ENCODE measurements around the gene APOL6. TPM values are rescaled to one million over a fixed set of nuclear protein-coding genes. Genes with fewer than 3 reads are reported as not detected.
A peak's percentile ranks its signal among the peaks of the same experiment; 100 is the strongest.

APOL6 gene
- total and polyA plus RNA-seq, 2 donors from 2014 or later = 5.5 to 30.2 TPM

DNA sequence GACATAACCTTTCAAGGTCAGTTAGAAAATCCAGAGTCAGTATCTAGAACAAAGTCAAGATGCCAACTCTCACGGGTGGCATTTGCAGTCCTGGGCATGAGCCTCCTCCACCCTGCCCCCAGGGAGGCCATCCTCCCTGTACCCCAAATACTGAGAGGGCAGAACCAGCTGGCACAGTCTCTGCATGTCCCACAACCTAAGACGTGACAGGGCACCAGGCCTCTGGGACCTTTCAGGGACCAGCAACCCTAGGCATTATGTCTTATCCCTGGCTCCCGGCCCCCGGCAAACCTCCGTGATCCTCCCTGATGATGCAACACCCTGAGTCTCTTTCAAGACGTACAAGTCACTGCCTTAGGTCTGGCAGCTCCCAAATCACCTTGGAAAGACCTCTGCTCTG lies 33.1 kb upstream of the APOL6 start:
- H3K27me3 ChIP-seq (ENCODE audit: control insufficient read depth, insufficient read depth, low read length) = no peaks in the 10 kb centered on the region
- H3K4me1 ChIP-seq (ENCODE audit: control insufficient read depth in 2 of 3, insufficient read depth in 2 of 3, low read depth in 1 of 3, low read length in 3 of 3) = no peaks in the 10 kb centered on the region
- no peak overlapping the region for H3K4me3 ChIP-seq (ENCODE audit: low read length in 3 of 3)
- no peak overlapping the region for H3K27ac ChIP-seq (ENCODE audit: low read depth in 2 of 2, low read length in 2 of 2)
- intact Hi-C loops (cut with DNase I) = no loop called here
- no peak for FAIRE-seq
- TF ChIP-seq, protein P1, sequence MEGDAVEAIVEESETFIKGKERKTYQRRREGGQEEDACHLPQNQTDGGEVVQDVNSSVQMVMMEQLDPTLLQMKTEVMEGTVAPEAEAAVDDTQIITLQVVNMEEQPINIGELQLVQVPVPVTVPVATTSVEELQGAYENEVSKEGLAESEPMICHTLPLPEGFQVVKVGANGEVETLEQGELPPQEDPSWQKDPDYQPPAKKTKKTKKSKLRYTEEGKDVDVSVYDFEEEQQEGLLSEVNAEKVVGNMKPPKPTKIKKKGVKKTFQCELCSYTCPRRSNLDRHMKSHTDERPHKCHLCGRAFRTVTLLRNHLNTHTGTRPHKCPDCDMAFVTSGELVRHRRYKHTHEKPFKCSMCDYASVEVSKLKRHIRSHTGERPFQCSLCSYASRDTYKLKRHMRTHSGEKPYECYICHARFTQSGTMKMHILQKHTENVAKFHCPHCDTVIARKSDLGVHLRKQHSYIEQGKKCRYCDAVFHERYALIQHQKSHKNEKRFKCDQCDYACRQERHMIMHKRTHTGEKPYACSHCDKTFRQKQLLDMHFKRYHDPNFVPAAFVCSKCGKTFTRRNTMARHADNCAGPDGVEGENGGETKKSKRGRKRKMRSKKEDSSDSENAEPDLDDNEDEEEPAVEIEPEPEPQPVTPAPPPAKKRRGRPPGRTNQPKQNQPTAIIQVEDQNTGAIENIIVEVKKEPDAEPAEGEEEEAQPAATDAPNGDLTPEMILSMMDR (IDR thresholded peaks at IDR 0.05; ENCODE audit: borderline replicate concordance, extremely low read depth, insufficient read depth) = no peak
- peak in 1 of 5 donors; percentile 32 for DNase-seq
- no peak overlapping the region for H3K9ac ChIP-seq (ENCODE audit: low read length in 3 of 3)
- no peaks in the 10 kb centered on the region for H3K36me3 ChIP-seq (ENCODE audit: control insufficient read depth in 2 of 3, insufficient read depth in 3 of 3, low read length in 3 of 3)
- H3K9me3 ChIP-seq (ENCODE audit: control insufficient read depth in 2 of 3, insufficient read depth in 1 of 3, low read length in 3 of 3) = no peaks in the 10 kb centered on the region

DNA sequence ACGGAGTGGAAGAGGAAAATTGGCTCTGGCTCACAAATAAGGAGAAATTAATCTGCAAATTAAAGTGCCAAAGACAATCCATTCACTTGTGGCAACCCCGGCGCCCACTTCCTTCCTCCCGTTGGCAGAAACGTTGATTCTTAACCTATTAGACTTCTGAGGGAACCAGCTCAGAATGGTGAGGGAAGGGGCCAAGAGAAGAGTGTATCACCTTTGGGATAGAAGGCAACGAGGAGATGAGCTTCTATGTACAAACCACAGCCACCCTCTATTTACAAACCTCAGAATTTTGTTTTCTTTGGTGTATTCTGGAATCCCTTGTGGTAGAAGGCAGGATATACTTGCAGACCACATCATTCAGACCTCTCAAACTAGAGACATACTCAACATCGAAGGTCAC lies 32.2 kb upstream of the APOL6 start:
- Histone ChIP-seq H3K27ac (ENCODE audit: low read depth in 2 of 2, low read length in 2 of 2) (no peak overlapping the region), H3K9ac (ENCODE audit: low read length in 3 of 3) (no peak overlapping the region), H3K9me3 (ENCODE audit: control insufficient read depth in 2 of 3, insufficient read depth in 1 of 3, low read length in 3 of 3) (no peaks in the 10 kb centered on the region), H3K4me1 (ENCODE audit: control insufficient read depth in 2 of 3, insufficient read depth in 2 of 3, low read depth in 1 of 3, low read length in 3 of 3) (no peaks in the 10 kb centered on the region), H3K4me3 (ENCODE audit: low read length in 3 of 3) (no peak overlapping the region), H3K27me3 (ENCODE audit: control insufficient read depth, insufficient read depth, low read length) (no peaks in the 10 kb centered on the region), H3K36me3 (ENCODE audit: control insufficient read depth in 2 of 3, insufficient read depth in 3 of 3, low read length in 3 of 3) (no peaks in the 10 kb centered on the region)
- peak in 1 of 5 donors; percentile 12 for DNase-seq
- intact Hi-C loops (cut with DNase I) = no loop called here
- TF ChIP-seq, protein P1 (IDR thresholded peaks at IDR 0.05; ENCODE audit: borderline replicate concordance, extremely low read depth, insufficient read depth) = no peak
- FAIRE-seq = no peak

DNA sequence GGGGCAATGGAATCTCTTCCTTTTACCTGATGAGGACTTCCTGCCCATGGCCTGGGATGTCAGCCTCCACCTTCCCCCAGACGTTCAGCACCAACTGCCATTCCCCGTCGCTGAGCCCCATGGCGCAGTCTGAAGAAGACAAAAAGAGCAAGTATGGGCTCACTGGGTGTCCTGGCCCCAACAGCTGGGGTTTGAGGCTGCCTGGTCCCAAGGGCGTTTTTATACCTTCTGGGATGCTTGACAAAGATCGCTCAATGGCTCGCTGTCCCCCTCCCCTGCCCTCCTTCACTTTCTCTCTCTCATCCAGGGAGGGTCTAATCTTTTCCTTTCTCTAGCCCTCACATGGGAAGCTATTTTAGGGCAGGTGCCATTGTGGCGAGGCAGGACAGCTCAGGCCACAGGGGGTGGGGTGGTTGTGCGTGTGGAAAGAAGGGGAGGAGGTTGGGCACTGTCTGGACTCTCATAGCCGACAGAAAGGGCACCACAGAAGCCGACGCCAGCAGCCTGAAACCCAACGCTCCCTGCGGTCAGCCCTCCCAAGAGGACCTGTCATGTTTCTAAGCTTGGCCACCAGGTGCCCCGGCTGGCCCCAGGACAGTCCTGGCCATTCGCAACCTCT lies 31.0 kb upstream of the APOL6 start, which contains the start of gene MB:
Gene MB (minus strand): TSS at position 193 of the 619 bp plus-strand sequence. CDS start 72 bp downstream, at position 121.
- DNase-seq (peak in 1 of 5 donors; percentile 30), FAIRE-seq (no peak)
- Histone ChIP-seq H3K4me3 (ENCODE audit: low read length in 3 of 3) (no peak within 1 kb of the TSS), H3K9ac (ENCODE audit: low read length in 3 of 3) (no peak within 1 kb of the TSS), H3K27me3 (ENCODE audit: control insufficient read depth, insufficient read depth, low read length) (no peaks in the 10 kb centered on the region), H3K9me3 (ENCODE audit: control insufficient read depth in 2 of 3, insufficient read depth in 1 of 3, low read length in 3 of 3) (no peaks in the 10 kb centered on the region), H3K4me1 (ENCODE audit: control insufficient read depth in 2 of 3, insufficient read depth in 2 of 3, low read depth in 1 of 3, low read length in 3 of 3) (no peaks in the 10 kb centered on the region), H3K27ac (ENCODE audit: low read depth in 2 of 2, low read length in 2 of 2) (no peak within 1 kb of the TSS), H3K36me3 (ENCODE audit: control insufficient read depth in 2 of 3, insufficient read depth in 3 of 3, low read length in 3 of 3) (no peaks in the 10 kb centered on the region)
- intact Hi-C loops (cut with DNase I) = no loop called here
- TF ChIP-seq, protein P1 (IDR thresholded peaks at IDR 0.05; ENCODE audit: borderline replicate concordance, extremely low read depth, insufficient read depth) = no peak

All from kidney (tissue), 14 donors.